Glutamatergic neuron (in vitro differentiated cells): Measurements from ENCODE around the gene OR2W1. TPM values are rescaled to one million over a fixed set of nuclear protein-coding genes. Genes with fewer than 3 reads are reported as not detected.

Source experiments
- DNase-seq: peaks from one replicate; pipeline ENCODE4 v3.0.0; 2022
- H3K27ac Mint-ChIP-seq: one replicate; pipeline ENCODE4 v1.8.0; 2020; ENCODE audit warnings: mild to moderate bottlenecking, mixed read lengths, inconsistent platforms; ENCODE audit not compliant: unreplicated experiment
- H3K27me3 Mint-ChIP-seq: one replicate; pipeline ENCODE4 v1.8.0; 2020; ENCODE audit warnings: mild to moderate bottlenecking, moderate library complexity, mixed read lengths, inconsistent platforms; ENCODE audit not compliant: unreplicated experiment
- H3K36me3 Mint-ChIP-seq: one replicate; pipeline ENCODE4 v1.8.0; 2020; ENCODE audit warnings: mild to moderate bottlenecking, mixed read lengths, inconsistent platforms; ENCODE audit not compliant: unreplicated experiment
- H3K4me1 Mint-ChIP-seq: one replicate; pipeline ENCODE4 v1.8.0; 2020; ENCODE audit warnings: mild to moderate bottlenecking, low read depth, mixed read lengths, inconsistent platforms; ENCODE audit not compliant: unreplicated experiment
- H3K4me3 Mint-ChIP-seq: one replicate; pipeline ENCODE4 v1.8.0; 2020; ENCODE audit warnings: mild to moderate bottlenecking, mixed read lengths, inconsistent platforms; ENCODE audit not compliant: unreplicated experiment
- H3K9me3 Mint-ChIP-seq: one replicate; pipeline ENCODE4 v1.8.0; 2020; ENCODE audit warnings: mild to moderate bottlenecking, moderate library complexity, mixed read lengths, inconsistent platforms; ENCODE audit not compliant: unreplicated experiment
- long read RNA-seq: library from polyadenylated mRNA; unstranded; transcript quantifications from one replicate; pipeline ENCODE4 v2.0.0, GENCODE V29; 2020; ENCODE audit not compliant: unreplicated experiment
- total RNA-seq: library from RNA; stranded (reverse); fragmentation: NEBNext Ultra II Directional; extraction: Animal tissue kit (Norgen Biotek cat#: 25700); gene quantifications from one replicate; pipeline ENCODE4 v1.2.1, GENCODE V29; 2021; ENCODE audit not compliant: unreplicated experiment
- TF ChIP-seq, protein P1 (sequence below): fragments of 200-600 bp; sonication (generic); IDR thresholded peaks from one replicate; pipeline ENCODE4 v1.5.0; 2021; ENCODE audit not compliant: partially characterized antibody, unreplicated experiment

OR2W1 gene
- total RNA-seq = not detected
- long read RNA-seq = 0 reads

DNA sequence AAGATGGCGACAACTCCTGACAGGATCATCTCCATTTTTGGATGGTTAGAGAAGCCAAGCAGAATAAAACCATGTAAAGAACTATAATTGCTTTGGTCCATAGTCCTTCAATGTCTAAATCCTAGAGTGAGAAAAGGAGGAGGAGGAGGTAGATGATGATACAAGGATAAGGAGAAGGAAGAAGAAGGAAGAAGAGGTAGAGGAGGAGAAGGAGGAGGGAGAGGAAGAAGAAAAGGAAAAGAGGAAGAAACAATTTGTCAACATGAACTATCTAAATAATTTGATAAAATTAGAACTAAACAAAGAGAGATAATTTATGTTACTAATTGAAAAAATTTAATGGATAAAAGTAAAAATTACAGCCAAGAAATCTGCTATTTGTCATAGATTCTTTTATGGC lies at the start of gene OR2W1:
OR2W1 (minus strand) TSS at position 101 of the 400 bp plus-strand sequence; CDS start at position 101, 0 bp downstream.
- no peaks in the 10 kb centered on the region for H3K36me3 Mint-ChIP-seq
- H3K9me3 Mint-ChIP-seq = no peaks in the 10 kb centered on the region
- H3K4me1 Mint-ChIP-seq = no peaks in the 10 kb centered on the region
- TF ChIP-seq, protein P1, sequence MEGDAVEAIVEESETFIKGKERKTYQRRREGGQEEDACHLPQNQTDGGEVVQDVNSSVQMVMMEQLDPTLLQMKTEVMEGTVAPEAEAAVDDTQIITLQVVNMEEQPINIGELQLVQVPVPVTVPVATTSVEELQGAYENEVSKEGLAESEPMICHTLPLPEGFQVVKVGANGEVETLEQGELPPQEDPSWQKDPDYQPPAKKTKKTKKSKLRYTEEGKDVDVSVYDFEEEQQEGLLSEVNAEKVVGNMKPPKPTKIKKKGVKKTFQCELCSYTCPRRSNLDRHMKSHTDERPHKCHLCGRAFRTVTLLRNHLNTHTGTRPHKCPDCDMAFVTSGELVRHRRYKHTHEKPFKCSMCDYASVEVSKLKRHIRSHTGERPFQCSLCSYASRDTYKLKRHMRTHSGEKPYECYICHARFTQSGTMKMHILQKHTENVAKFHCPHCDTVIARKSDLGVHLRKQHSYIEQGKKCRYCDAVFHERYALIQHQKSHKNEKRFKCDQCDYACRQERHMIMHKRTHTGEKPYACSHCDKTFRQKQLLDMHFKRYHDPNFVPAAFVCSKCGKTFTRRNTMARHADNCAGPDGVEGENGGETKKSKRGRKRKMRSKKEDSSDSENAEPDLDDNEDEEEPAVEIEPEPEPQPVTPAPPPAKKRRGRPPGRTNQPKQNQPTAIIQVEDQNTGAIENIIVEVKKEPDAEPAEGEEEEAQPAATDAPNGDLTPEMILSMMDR = no peak
- H3K4me3 Mint-ChIP-seq = no peak within 1 kb of the TSS
- no peaks in the 10 kb centered on the region for H3K27me3 Mint-ChIP-seq
- DNase-seq = no peak
- H3K27ac Mint-ChIP-seq = no peak within 1 kb of the TSS

- no peak for DNase-seq
- H3K4me1 Mint-ChIP-seq = no peaks in the 10 kb centered on the region
- no peaks in the 10 kb centered on the region for H3K36me3 Mint-ChIP-seq
- H3K27me3 Mint-ChIP-seq = peaks cover 2% of the 10 kb centered on the region
- no peak overlapping the region for H3K4me3 Mint-ChIP-seq
- no peak overlapping the region for H3K27ac Mint-ChIP-seq
- H3K9me3 Mint-ChIP-seq = no peaks in the 10 kb centered on the region
- TF ChIP-seq, protein P1 = no peak
Observed at GRCh38 chr6:29092957-29093356, 48.0 kb upstream of the OR2W1 start.

DNA sequence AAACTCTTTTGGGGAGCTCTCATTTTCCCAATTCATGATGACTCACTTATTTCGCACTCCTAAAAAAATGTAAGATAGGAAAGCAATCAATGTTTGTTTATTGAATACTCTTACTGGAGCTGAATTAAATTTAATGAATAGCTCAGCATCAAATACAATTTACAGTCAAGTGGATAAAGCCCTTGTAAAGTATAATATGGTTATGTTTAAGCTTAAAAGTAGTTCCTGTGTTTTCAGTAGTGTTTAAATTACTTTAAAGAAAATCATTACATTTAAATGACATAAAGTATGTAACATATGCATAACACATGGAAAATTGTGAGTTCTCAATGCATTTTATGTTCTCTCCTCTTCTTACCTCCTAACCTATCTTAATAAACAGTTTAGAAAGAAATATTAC lies 42.2 kb upstream of the OR2W1 start, which contains the start of gene OR2B3:
OR2B3 (minus strand) TSS at position 101 of the 400 bp plus-strand sequence; CDS start at position 36, 65 bp downstream.
- no peaks in the 10 kb centered on the region for H3K9me3 Mint-ChIP-seq
- H3K36me3 Mint-ChIP-seq = no peaks in the 10 kb centered on the region
- H3K4me3 Mint-ChIP-seq = no peak within 1 kb of the TSS
- TF ChIP-seq, protein P1 = no peak
- H3K27me3 Mint-ChIP-seq = no peaks in the 10 kb centered on the region
- no peaks in the 10 kb centered on the region for H3K4me1 Mint-ChIP-seq
- no peak for DNase-seq
- no peak within 1 kb of the TSS for H3K27ac Mint-ChIP-seq

GRCh38 chr6:29082457-29082856 lies 37.5 kb upstream of the OR2W1 start:
- no peaks in the 10 kb centered on the region for H3K36me3 Mint-ChIP-seq
- no peak overlapping the region for H3K4me3 Mint-ChIP-seq
- TF ChIP-seq, protein P1 = no peak
- H3K27ac Mint-ChIP-seq = no peak overlapping the region
- no peaks in the 10 kb centered on the region for H3K4me1 Mint-ChIP-seq
- no peaks in the 10 kb centered on the region for H3K27me3 Mint-ChIP-seq
- no peaks in the 10 kb centered on the region for H3K9me3 Mint-ChIP-seq
- DNase-seq = no peak

- no peak for DNase-seq
- Mint-ChIP-seq H3K4me1 (no peaks in the 10 kb centered on the region), H3K4me3 (no peak overlapping the region), H3K36me3 (no peaks in the 10 kb centered on the region), H3K27me3 (no peaks in the 10 kb centered on the region), H3K27ac (no peak overlapping the region), H3K9me3 (no peaks in the 10 kb centered on the region)
- TF ChIP-seq, protein P1 = no peak
Observed at GRCh38 chr6:29081312-29081711, 36.3 kb upstream of the OR2W1 start.
